H1 (cell line): ENCODE results near the gene CFAP157. TPM values are rescaled to one million over a fixed set of nuclear protein-coding genes. Genes with fewer than 3 reads are reported as not detected.

ENCODE experiments used
- CTCF ChIA-PET: fragments of 300-600 bp; sonication (Branson Sonifier 250); formaldehyde crosslinking; loops from one replicate; lab custom pipeline; 2021; ENCODE audit not compliant: partially characterized antibody; lab: Charles Lee
- POLR2A ChIA-PET: fragments of 300-600 bp; sonication (Branson Sonifier 250); formaldehyde crosslinking; loops from one replicate; lab custom pipeline; 2021; ENCODE audit warnings: inconsistent platforms; ENCODE audit not compliant: partially characterized antibody; lab: Charles Lee
- DNase-seq, 2 experiments: peaks; one replicate each; pipeline versions ENCODE4 v3.0.0 to v3.0.0-alpha.2; 2010 to 2022; ENCODE audit warnings: low spot score in 2 of 2, low read depth in 1 of 2, mixed read lengths in 1 of 2
- FAIRE-seq: peaks from 2 replicates; lab custom pipeline; 2011; peaks lifted over from hg19 to GRCh38; lab: Jason Lieb, UNC
- H2AFZ ChIP-seq: 2 replicates; pipeline ENCODE4 v1.8.1; 2012; ENCODE audit warnings: low read length, inconsistent platforms
- H2AK5ac ChIP-seq: 2 replicates; pipeline ENCODE4 v1.6.1; 2013; ENCODE audit warnings: low read depth, low read length
- H2BK120ac ChIP-seq: replicated peaks from 2 replicates; pipeline ENCODE3; 2013; ENCODE audit warnings: low read depth, low read length, inconsistent platforms
- H2BK12ac ChIP-seq: 2 replicates; pipeline ENCODE4 v1.6.1; 2013; ENCODE audit warnings: low read depth, low read length
- H2BK15ac ChIP-seq: 2 replicates; pipeline ENCODE4 v1.6.1; 2013; ENCODE audit warnings: low read length
- H2BK20ac ChIP-seq: 2 replicates; pipeline ENCODE4 v1.6.1; 2013; ENCODE audit warnings: low read length
- H2BK5ac ChIP-seq: 2 replicates; pipeline ENCODE4 v1.6.1; 2013; ENCODE audit warnings: low read depth, low read length
- H3K14ac ChIP-seq: 2 replicates; pipeline ENCODE4 v1.6.1; 2013; ENCODE audit warnings: inconsistent platforms; ENCODE audit not compliant: insufficient read length
- H3K18ac ChIP-seq: 2 replicates; pipeline ENCODE4 v1.6.1; 2013; ENCODE audit warnings: low read length; ENCODE audit errors: extremely low read depth
- H3K23ac ChIP-seq: 2 replicates; pipeline ENCODE4 v1.6.1; 2013; ENCODE audit warnings: inconsistent platforms; ENCODE audit not compliant: insufficient read length
- H3K23me2 ChIP-seq: 2 replicates; pipeline ENCODE4 v1.6.1; 2013; ENCODE audit warnings: low read depth, low read length
- H3K27ac ChIP-seq: 2 replicates; pipeline ENCODE4 v1.6.1; 2011; ENCODE audit warnings: low read depth, low read length, inconsistent platforms
- H3K27me3 ChIP-seq, 4 experiments: replicated peaks in 1 of 4; 1 replicate in 1 of 4; 2 replicates in 3 of 4; pipeline versions ENCODE4 v1.6.1 to v1.8.1; 2011 to 2013; ENCODE audit warnings: low read length in 3 of 4, mild to moderate bottlenecking in 3 of 4, inconsistent platforms in 2 of 4, mixed read lengths in 2 of 4, moderate library complexity in 1 of 4; ENCODE audit not compliant: control insufficient read depth in 3 of 4, insufficient read depth in 3 of 4; ENCODE audit errors: extremely low read depth in 1 of 4
- H3K36me3 ChIP-seq, 4 experiments: 2 replicates each; pipeline versions ENCODE4 v1.6.1 to v1.8.1; 2011 to 2013; ENCODE audit warnings: mild to moderate bottlenecking in 4 of 4, low read length in 3 of 4, moderate library complexity in 2 of 4, control low read depth in 1 of 4, inconsistent platforms in 1 of 4; ENCODE audit not compliant: insufficient read depth in 4 of 4, control insufficient read depth in 2 of 4
- H3K4ac ChIP-seq: replicated peaks from 2 replicates; pipeline ENCODE3; 2013; ENCODE audit warnings: low read length, low read depth, mixed read lengths, inconsistent platforms; ENCODE audit not compliant: insufficient read length
- H3K4me1 ChIP-seq, 4 experiments: replicated peaks in 1 of 4; 1 replicate in 1 of 4; 2 replicates in 3 of 4; pipeline versions ENCODE4 v1.6.1 to v1.8.1; 2011 to 2013; ENCODE audit warnings: low read length in 3 of 4, inconsistent platforms in 2 of 4, mixed read lengths in 1 of 4; ENCODE audit not compliant: insufficient read depth in 4 of 4, control insufficient read depth in 3 of 4
- H3K4me2 ChIP-seq, 2 experiments: 2 replicates each; pipeline versions ENCODE4 v1.6.1 to v1.8.1; 2011 to 2013; ENCODE audit warnings: low read depth in 2 of 2, low read length in 2 of 2, control low read depth in 1 of 2, inconsistent platforms in 1 of 2, mild to moderate bottlenecking in 1 of 2; ENCODE audit not compliant: insufficient read depth in 1 of 2
- H3K4me3 ChIP-seq, 4 experiments: fragments of 200-600, 300-600 bp in 1 of 4; sonication (generic), shearing (Covaris generic), sonication (Bioruptor Twin) in 1 of 4; 2 replicates each; pipeline versions ENCODE4 v1.5.1 to v1.8.1; 2011 to 2016; ENCODE audit warnings: low read length in 4 of 4, low read depth in 3 of 4, control low read depth in 2 of 4, inconsistent platforms in 2 of 4, mild to moderate bottlenecking in 2 of 4, mixed read lengths in 1 of 4, moderate library complexity in 1 of 4; ENCODE audit not compliant: insufficient read depth in 2 of 4; ENCODE audit errors: extremely low read depth in 1 of 4
- H3K56ac ChIP-seq: replicated peaks from 2 replicates; pipeline ENCODE3; 2013; ENCODE audit warnings: low read depth, mild to moderate bottlenecking, mixed read lengths, low read length, inconsistent platforms; ENCODE audit not compliant: insufficient read length
- H3K79me1 ChIP-seq: 2 replicates; pipeline ENCODE4 v1.6.1; 2013; ENCODE audit warnings: low read depth, low read length, control low read depth
- H3K79me2 ChIP-seq, 2 experiments: 2 replicates each; pipeline versions ENCODE4 v1.6.1 to v1.8.1; 2012 to 2013; ENCODE audit warnings: low read length in 2 of 2, mild to moderate bottlenecking in 2 of 2, inconsistent platforms in 1 of 2; ENCODE audit not compliant: insufficient read depth in 2 of 2, control insufficient read depth in 1 of 2
- H3K9ac ChIP-seq, 4 experiments: replicated peaks in 1 of 4; 1 replicate in 1 of 4; 2 replicates in 3 of 4; pipeline versions ENCODE4 v1.6.1 to v1.8.1; 2011 to 2013; ENCODE audit warnings: low read depth in 3 of 4, low read length in 3 of 4, control low read depth in 2 of 4, mild to moderate bottlenecking in 2 of 4, moderate library complexity in 2 of 4, inconsistent platforms in 1 of 4; ENCODE audit errors: extremely low read depth in 1 of 4
- H3K9me3 ChIP-seq, 2 experiments: 2 replicates each; pipeline versions ENCODE4 v1.6.1 to v1.8.1; 2012 to 2013; ENCODE audit warnings: mild to moderate bottlenecking in 2 of 2, moderate library complexity in 2 of 2, control low read depth in 1 of 2, inconsistent platforms in 1 of 2, low read depth in 1 of 2, low read length in 1 of 2, mixed read lengths in 1 of 2; ENCODE audit not compliant: insufficient read depth in 2 of 2
- H4K20me1 ChIP-seq, 2 experiments: replicated peaks in 1 of 2; 2 replicates each; pipeline versions ENCODE3 to v1.8.1; 2011 to 2013; ENCODE audit warnings: inconsistent platforms in 2 of 2, low read length in 2 of 2, mild to moderate bottlenecking in 1 of 2; ENCODE audit not compliant: insufficient read depth in 2 of 2, control insufficient read depth in 1 of 2
- H4K5ac ChIP-seq: 2 replicates; pipeline ENCODE4 v1.6.1; 2013; ENCODE audit warnings: low read length, low read depth, mixed read lengths, inconsistent platforms; ENCODE audit not compliant: insufficient read length
- H4K8ac ChIP-seq: 2 replicates; pipeline ENCODE4 v1.8.0; 2013; ENCODE audit warnings: mild to moderate bottlenecking, moderate library complexity, low read length, inconsistent platforms; ENCODE audit not compliant: insufficient read depth; ENCODE audit errors: extremely low read depth
- H4K91ac ChIP-seq: replicated peaks from 2 replicates; pipeline ENCODE3; 2013; ENCODE audit warnings: low read length, mixed read lengths, inconsistent platforms; ENCODE audit not compliant: insufficient read length
- CEBPB ChIP-seq: IDR thresholded peaks from 2 replicates; pipeline ENCODE4 v1.6.1; 2012; ENCODE audit warnings: low read depth, low read length
- CREB1 ChIP-seq: IDR thresholded peaks from 2 replicates; pipeline ENCODE4 v1.6.1; 2012; ENCODE audit warnings: inconsistent platforms
- EGR1 ChIP-seq: IDR thresholded peaks from 2 replicates; pipeline ENCODE4 v1.6.1; 2011; ENCODE audit warnings: low read depth, low read length, borderline replicate concordance
- HDAC6 ChIP-seq: IDR thresholded peaks from one replicate; pipeline ENCODE4 v1.7.1; 2012; ENCODE audit warnings: low read depth, mild to moderate bottlenecking, inconsistent platforms, low read length, moderate library complexity
- JUND ChIP-seq: IDR thresholded peaks from 2 replicates; pipeline ENCODE4 v1.6.1; 2011; ENCODE audit warnings: mild to moderate bottlenecking, improper control_type of control experiment, low read length
- PHF8 ChIP-seq: fragments of 200-600 bp; sonication (generic); conservative IDR thresholded peaks from 2 replicates; pipeline ENCODE4 v1.7.1; 2012; ENCODE audit warnings: low read depth, mild to moderate bottlenecking, inconsistent platforms, low read length, moderate library complexity
- POLR2AphosphoS5 ChIP-seq: IDR thresholded peaks from 2 replicates; pipeline ENCODE4 v1.6.1; 2011; ENCODE audit warnings: low read depth, low read length
- RBBP5 ChIP-seq: IDR thresholded peaks from 2 replicates; pipeline ENCODE4 v1.7.1; 2012; ENCODE audit warnings: low read depth, mild to moderate bottlenecking, inconsistent platforms, low read length, moderate library complexity, borderline replicate concordance
- RFX5 ChIP-seq: IDR thresholded peaks from 2 replicates; pipeline ENCODE4 v1.6.1; 2011; ENCODE audit warnings: low read depth, low read length, improper control_type of control experiment, borderline replicate concordance
- RXRA ChIP-seq: IDR thresholded peaks from 2 replicates; pipeline ENCODE4 v1.6.1; 2011; ENCODE audit warnings: low read depth, mild to moderate bottlenecking, low read length, moderate library complexity; ENCODE audit not compliant: insufficient read depth
- SAP30 ChIP-seq: fragments of 300-600 bp; sonication (generic); IDR thresholded peaks from 2 replicates; pipeline ENCODE4 v1.7.1; 2012; ENCODE audit warnings: low read length, moderate library complexity, mild to moderate bottlenecking, inconsistent platforms; ENCODE audit not compliant: insufficient read depth, insufficient replicate concordance
- SIN3A ChIP-seq, 2 experiments: IDR thresholded peaks in 1 of 2; conservative IDR thresholded peaks in 1 of 2; 2 replicates each; pipeline ENCODE4 v1.6.1; 2011 to 2012; ENCODE audit warnings: low read length in 2 of 2, improper control_type of control experiment in 1 of 2, low read depth in 1 of 2, mild to moderate bottlenecking in 1 of 2
- SP2 ChIP-seq: IDR thresholded peaks from 2 replicates; pipeline ENCODE4 v1.6.1; 2012; ENCODE audit warnings: mild to moderate bottlenecking, low read length, inconsistent platforms
- SP4 ChIP-seq: IDR thresholded peaks from 2 replicates; pipeline ENCODE4 v1.6.1; 2012; ENCODE audit warnings: low read length, inconsistent platforms
- TBP ChIP-seq: IDR thresholded peaks from 2 replicates; pipeline ENCODE4 v1.6.1; 2011; ENCODE audit warnings: low read depth, low read length, improper control_type of control experiment
- WGBS, 2 experiments: shearing (Covaris generic) in 1 of 2; methylation state at CpG; one replicate each; pipeline versions ENCODE4 v1.1.6 to v1.1.7; 2013 to 2015; ENCODE audit warnings: low lambda C conversion rate in 2 of 2, mixed read lengths in 2 of 2, inconsistent platforms in 1 of 2, low coverage in 1 of 2, missing lambda C conversion rate in 1 of 2; ENCODE audit not compliant: insufficient replicate concordance in 2 of 2, insufficient coverage in 1 of 2, insufficient read length in 1 of 2; ENCODE audit errors: extremely low coverage in 1 of 2, missing lambda C conversion rate in 1 of 2; 5-methylcytosine and 5-hydroxymethylcytosine counted together
- polyA plus RNA-seq, 7 experiments: library from polyadenylated mRNA; depleted of rRNA in 3 of 7; stranded (reverse) in 5 of 7; unstranded in 2 of 7; fragments of >200 nt in 5 of 7; fragments of 200-250 nt in 2 of 7; gene quantifications; 1 replicate in 5 of 7; 2 replicates in 1 of 7; 4 replicates in 1 of 7; pipeline versions ENCODE4 v1.2.1 to v1.2.3, GENCODE V29; 2011 to 2013; ENCODE audit warnings: missing spikeins in 2 of 7, mixed read lengths in 2 of 7
- total RNA-seq: library from RNA; stranded (reverse); fragmentation: NEBNext Ultra II Directional; extraction: Animal tissue kit (Norgen Biotek cat#: 25700); gene quantifications from 2 replicates; pipeline ENCODE4 v1.2.1, GENCODE V29; 2021

Gene CFAP157
- total and polyA plus RNA-seq, 2 of the 8 experiments (the other 6 are each of a cell fraction or from before 2014, with no cell fraction given) = not detected

DNA sequence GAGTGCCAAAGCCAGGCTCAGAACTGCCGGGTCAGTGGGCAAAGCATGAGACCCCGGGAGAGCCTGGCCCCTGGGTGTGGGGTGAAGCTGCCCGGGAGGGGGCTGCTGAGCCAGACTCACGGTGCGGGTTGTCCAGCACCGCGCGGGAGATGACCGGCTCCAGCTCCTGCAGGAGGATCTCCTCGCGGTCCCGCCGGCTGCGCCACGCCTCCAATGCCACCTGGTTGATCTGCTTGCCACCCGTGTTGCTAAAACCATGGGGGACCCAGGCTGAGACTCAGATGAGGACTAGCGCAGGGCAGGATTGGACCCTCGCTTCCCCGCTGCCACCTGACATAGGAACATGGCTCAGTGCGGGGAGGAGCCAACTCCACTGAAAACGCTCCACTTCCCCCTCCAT is 25.7 kb downstream of the CFAP157 start:
- no peak for FAIRE-seq
- no peak overlapping the region for H3K23ac ChIP-seq
- TF ChIP-seq SIN3A (conservative IDR thresholded peaks at IDR 0.05 in 1 of 2, IDR thresholded peaks at IDR 0.05 in 1 of 2; ENCODE audit: low read depth in 1 of 2, low read length in 2 of 2) (no peak), CEBPB (no peak), RFX5 (no peak), CREB1 (no peak), HDAC6 (no peak), RXRA (no peak), SP2 (no peak), RBBP5 (no peak), POLR2AphosphoS5 (no peak), SAP30 (no peak), SP4 (no peak), TBP (no peak), JUND (no peak), EGR1 (no peak), PHF8 (no peak)

More for the DNA sequence above, 25.7 kb downstream of the CFAP157 start:
- CTCF ChIA-PET = interaction anchor here (0.6 to 5.0 kb wide), 13 partner anchors 16 to 243 kb away, joined by 3 to 34 read pairs (median 4); partner anchors contain the start of gene CFAP157
- no peak overlapping the region for H2BK120ac ChIP-seq
- H2AFZ ChIP-seq = no peak overlapping the region
- no peaks in the 10 kb centered on the region for H3K36me3 ChIP-seq
- no peak overlapping the region for H4K91ac ChIP-seq
- no peak overlapping the region for H4K8ac ChIP-seq
- no peak overlapping the region for H3K14ac ChIP-seq
- peaks cover 0 to 2% of the 10 kb centered on the region in 2 experiments for H4K20me1 ChIP-seq
- H2BK15ac ChIP-seq = no peak overlapping the region
- H2AK5ac ChIP-seq = no peak overlapping the region
- H3K56ac ChIP-seq = no peak overlapping the region
- H3K4me3 ChIP-seq = no peak overlapping the region
- 95% methylated on average over 19 of the region's 21 CpGs; no CpG with 5 or more reads in 1 of the 2 experiments for WGBS, 2 experiments
- no peak overlapping the region for H3K4ac ChIP-seq
- H3K9ac ChIP-seq = no peak overlapping the region
- H3K27ac ChIP-seq = no peak overlapping the region
- H2BK12ac ChIP-seq = no peak overlapping the region
- no peaks in the 10 kb centered on the region for H3K79me2 ChIP-seq
- H3K79me1 ChIP-seq = no peaks in the 10 kb centered on the region
- H3K4me1 ChIP-seq = peaks cover 3 to 11% (median 6%) of the 10 kb centered on the region in 4 experiments; a peak in 6 of 7 replicates
- DNase-seq = no peak
- no peaks in the 10 kb centered on the region for H3K9me3 ChIP-seq
- no peak overlapping the region for H2BK20ac ChIP-seq
- H2BK5ac ChIP-seq = no peak overlapping the region
- H3K23me2 ChIP-seq = 0 out of 2 replicates have a peak, but pooled peaks cover 2% of the 10 kb centered on the region
- no peak overlapping the region for H3K18ac ChIP-seq
- H4K5ac ChIP-seq = no peak overlapping the region
- H3K27me3 ChIP-seq = no peaks in the 10 kb centered on the region
- H3K4me2 ChIP-seq = no peak overlapping the region
- POLR2A ChIA-PET = interaction anchor here (0.6 kb wide), 1 partner anchor 53 kb away, joined by 4 read pairs; the partner anchor contains the start of gene CDK9
